ENCODE results near the gene B3GAT1. TPM values are rescaled to one million over a fixed set of nuclear protein-coding genes. Genes with fewer than 3 reads are reported as not detected.

B3GAT1 gene
- polyA plus RNA-seq, 1 of the 3 experiments (the other 2 are of a cell fraction): 0.15 TPM

- TF ChIP-seq EP300 (IDR thresholded peaks at IDR 0.05; ENCODE audit: borderline replicate concordance in 1 of 2, low read depth in 1 of 2, low read length in 1 of 2) (no peak), EZH2phosphoT487 (IDR thresholded peaks at IDR 0.05; ENCODE audit: borderline replicate concordance, low read depth) (no peak), YY1 (IDR thresholded peaks at IDR 0.05; ENCODE audit: low read depth) (no peak)
Measured at GRCh38 chr11:134436781-134437180, 24.7 kb upstream of the B3GAT1 start (continued).

DNA sequence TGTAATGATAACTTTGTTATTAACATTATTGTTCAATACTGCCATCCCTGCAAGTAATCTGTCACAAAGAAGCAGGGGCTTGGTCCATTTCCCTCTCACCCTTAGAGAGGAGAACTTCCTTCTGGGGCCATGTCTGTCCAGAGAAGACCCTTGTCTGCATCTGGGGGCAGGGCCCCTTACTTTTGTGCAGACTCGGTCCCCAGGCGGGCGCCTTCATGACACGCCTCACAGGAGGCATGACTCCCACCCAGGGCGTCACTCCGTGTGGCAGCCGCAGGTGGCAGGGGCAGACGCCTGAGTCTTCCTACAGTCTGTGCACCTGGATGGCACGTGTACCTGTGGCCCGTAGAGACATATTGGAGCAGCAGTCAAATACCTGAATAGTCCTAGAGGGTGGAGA, 21.8 kb upstream of the B3GAT1 start:
- no peak for DNase-seq
- Histone ChIP-seq H3K9me3 (no peaks in the 10 kb centered on the region), H3K9ac (no peak overlapping the region), H3K27ac (ENCODE audit: low read depth in 2 of 2, low read length in 1 of 2) (no peak overlapping the region), H3K27me3 (ENCODE audit: insufficient read depth) (no peaks in the 10 kb centered on the region), H3K4me1 (ENCODE audit: control insufficient read depth in 1 of 2, insufficient read depth in 2 of 2, low read depth in 1 of 2, low read length in 1 of 2) (peaks cover 0 to 16% of the 10 kb centered on the region in 2 experiments; a peak in 2 of 4 replicates), H3K4me2 (no peak overlapping the region), H3K9me2 (no peaks in the 10 kb centered on the region), H4K20me1 (ENCODE audit: insufficient read depth) (no peaks in the 10 kb centered on the region), H2AFZ (ENCODE audit: low read depth) (no peak overlapping the region), H3K79me2 (ENCODE audit: insufficient read depth) (no peaks in the 10 kb centered on the region), H3F3A (replicated peaks; ENCODE audit: insufficient read depth) (no peaks in the 10 kb centered on the region), H3K4me3 (ENCODE audit: low read depth in 2 of 2, low read length in 1 of 2) (no peak overlapping the region), H3K36me3 (replicated peaks in 1 of 2; ENCODE audit: control insufficient read depth in 1 of 2, insufficient read depth in 2 of 2, low read length in 1 of 2) (no peaks in the 10 kb centered on the region)
- TF ChIP-seq NRF1 (IDR thresholded peaks at IDR 0.05; ENCODE audit: low read depth, low read length): no peak
- TF ChIP-seq FOSL2 (IDR thresholded peaks at IDR 0.05; ENCODE audit: borderline replicate concordance, low read depth): no peak
- TF ChIP-seq SMC3 (IDR thresholded peaks at IDR 0.05; ENCODE audit: low read depth, low read length): no peak
- TF ChIP-seq RAD21 (IDR thresholded peaks at IDR 0.05; ENCODE audit: low read length): no peak
- TF ChIP-seq USF1 (IDR thresholded peaks at IDR 0.05; ENCODE audit: borderline replicate concordance, low read depth): no peak
- no peak for TF ChIP-seq EZH2phosphoT487 (IDR thresholded peaks at IDR 0.05; ENCODE audit: borderline replicate concordance, low read depth)
- TF ChIP-seq, protein P1, sequence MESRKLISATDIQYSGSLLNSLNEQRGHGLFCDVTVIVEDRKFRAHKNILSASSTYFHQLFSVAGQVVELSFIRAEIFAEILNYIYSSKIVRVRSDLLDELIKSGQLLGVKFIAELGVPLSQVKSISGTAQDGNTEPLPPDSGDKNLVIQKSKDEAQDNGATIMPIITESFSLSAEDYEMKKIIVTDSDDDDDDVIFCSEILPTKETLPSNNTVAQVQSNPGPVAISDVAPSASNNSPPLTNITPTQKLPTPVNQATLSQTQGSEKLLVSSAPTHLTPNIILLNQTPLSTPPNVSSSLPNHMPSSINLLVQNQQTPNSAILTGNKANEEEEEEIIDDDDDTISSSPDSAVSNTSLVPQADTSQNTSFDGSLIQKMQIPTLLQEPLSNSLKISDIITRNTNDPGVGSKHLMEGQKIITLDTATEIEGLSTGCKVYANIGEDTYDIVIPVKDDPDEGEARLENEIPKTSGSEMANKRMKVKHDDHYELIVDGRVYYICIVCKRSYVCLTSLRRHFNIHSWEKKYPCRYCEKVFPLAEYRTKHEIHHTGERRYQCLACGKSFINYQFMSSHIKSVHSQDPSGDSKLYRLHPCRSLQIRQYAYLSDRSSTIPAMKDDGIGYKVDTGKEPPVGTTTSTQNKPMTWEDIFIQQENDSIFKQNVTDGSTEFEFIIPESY (IDR thresholded peaks at IDR 0.05; ENCODE audit: borderline replicate concordance, low read depth): no peak
- TF ChIP-seq FOXM1 (IDR thresholded peaks at IDR 0.05; ENCODE audit: low read depth): no peak
- TF ChIP-seq MXI1 (IDR thresholded peaks at IDR 0.05; ENCODE audit: low read depth, low read length): no peak
- TF ChIP-seq, protein P2, sequence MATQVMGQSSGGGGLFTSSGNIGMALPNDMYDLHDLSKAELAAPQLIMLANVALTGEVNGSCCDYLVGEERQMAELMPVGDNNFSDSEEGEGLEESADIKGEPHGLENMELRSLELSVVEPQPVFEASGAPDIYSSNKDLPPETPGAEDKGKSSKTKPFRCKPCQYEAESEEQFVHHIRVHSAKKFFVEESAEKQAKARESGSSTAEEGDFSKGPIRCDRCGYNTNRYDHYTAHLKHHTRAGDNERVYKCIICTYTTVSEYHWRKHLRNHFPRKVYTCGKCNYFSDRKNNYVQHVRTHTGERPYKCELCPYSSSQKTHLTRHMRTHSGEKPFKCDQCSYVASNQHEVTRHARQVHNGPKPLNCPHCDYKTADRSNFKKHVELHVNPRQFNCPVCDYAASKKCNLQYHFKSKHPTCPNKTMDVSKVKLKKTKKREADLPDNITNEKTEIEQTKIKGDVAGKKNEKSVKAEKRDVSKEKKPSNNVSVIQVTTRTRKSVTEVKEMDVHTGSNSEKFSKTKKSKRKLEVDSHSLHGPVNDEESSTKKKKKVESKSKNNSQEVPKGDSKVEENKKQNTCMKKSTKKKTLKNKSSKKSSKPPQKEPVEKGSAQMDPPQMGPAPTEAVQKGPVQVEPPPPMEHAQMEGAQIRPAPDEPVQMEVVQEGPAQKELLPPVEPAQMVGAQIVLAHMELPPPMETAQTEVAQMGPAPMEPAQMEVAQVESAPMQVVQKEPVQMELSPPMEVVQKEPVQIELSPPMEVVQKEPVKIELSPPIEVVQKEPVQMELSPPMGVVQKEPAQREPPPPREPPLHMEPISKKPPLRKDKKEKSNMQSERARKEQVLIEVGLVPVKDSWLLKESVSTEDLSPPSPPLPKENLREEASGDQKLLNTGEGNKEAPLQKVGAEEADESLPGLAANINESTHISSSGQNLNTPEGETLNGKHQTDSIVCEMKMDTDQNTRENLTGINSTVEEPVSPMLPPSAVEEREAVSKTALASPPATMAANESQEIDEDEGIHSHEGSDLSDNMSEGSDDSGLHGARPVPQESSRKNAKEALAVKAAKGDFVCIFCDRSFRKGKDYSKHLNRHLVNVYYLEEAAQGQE (IDR thresholded peaks at IDR 0.05; ENCODE audit: low read depth, low read length): no peak
- no peak for TF ChIP-seq FOXJ3 (CRISPR knock-in tag; IDR thresholded peaks at IDR 0.05)
- CTCF ChIA-PET: no interaction called here
- 38% methylated on average over 3 of the region's 10 CpGs for WGBS (ENCODE audit: low lambda C conversion rate)
- POLR2A ChIA-PET: no interaction called here

Data from SK-N-SH (cell line).